Naive thymus-derived CD4-positive, alpha-beta T cell (primary cell): ENCODE results near the gene PSMD2. TPM values are rescaled to one million over a fixed set of nuclear protein-coding genes. Genes with fewer than 3 reads are reported as not detected.

Experiments
- ATAC-seq: fragments of 150-1000 bp; cut with Tn5 transposase; 2 replicates; pipeline ENCODE4 v1.10.0; 2021; ENCODE audit warnings: mild to moderate bottlenecking, moderate library complexity
- CTCF ChIA-PET: fragments of 350-600 bp; sonication (Branson Sonifier 250); formaldehyde crosslinking; loops from one replicate; lab custom pipeline; 2021; ENCODE audit warnings: antibody characterized with exemption; lab: Charles Lee
- POLR2A ChIA-PET: fragments of 350-600 bp; sonication (Branson Sonifier 250); formaldehyde crosslinking; loops from one replicate; lab custom pipeline; 2021; ENCODE audit warnings: antibody characterized with exemption, inconsistent platforms; lab: Charles Lee
- DNase-seq, 9 donors: peaks; one replicate each; pipeline versions ENCODE4 v3.0.0 to v3.0.0-alpha.2; 2020 to 2022; ENCODE audit warnings: mixed read lengths in 1 of 9
- H3K27ac ChIP-seq: one replicate; pipeline ENCODE4 v1.7.0; 2013; ENCODE audit warnings: mild to moderate bottlenecking, low read depth, low read length, moderate library complexity
- H3K27me3 ChIP-seq, 2 donors: one replicate each; pipeline ENCODE4 v1.7.0; 2013; ENCODE audit warnings: low read length in 2 of 2, mild to moderate bottlenecking in 2 of 2, moderate library complexity in 2 of 2; ENCODE audit not compliant: control insufficient read depth in 2 of 2, insufficient read depth in 2 of 2
- H3K36me3 ChIP-seq, 3 experiments: 1 replicate in 2 of 3; 2 replicates in 1 of 3; pipeline ENCODE4 v1.7.0; 2013; ENCODE audit warnings: low read length in 3 of 3, mild to moderate bottlenecking in 3 of 3, moderate library complexity in 1 of 3; ENCODE audit not compliant: insufficient read depth in 3 of 3, control insufficient read depth in 2 of 3
- H3K4me1 ChIP-seq, 2 donors: one replicate each; pipeline ENCODE4 v1.7.0; 2013; ENCODE audit warnings: low read length in 2 of 2, mild to moderate bottlenecking in 2 of 2, moderate library complexity in 1 of 2; ENCODE audit not compliant: control insufficient read depth in 2 of 2, insufficient read depth in 2 of 2
- H3K4me3 ChIP-seq: 2 replicates; pipeline ENCODE4 v1.7.0; 2013; ENCODE audit warnings: mild to moderate bottlenecking, low read length
- H3K9me3 ChIP-seq, 3 experiments: 1 replicate in 2 of 3; 2 replicates in 1 of 3; pipeline ENCODE4 v1.7.0; 2013; ENCODE audit warnings: low read length in 3 of 3; ENCODE audit not compliant: control insufficient read depth in 2 of 3
- H3K27ac Mint-ChIP-seq, 9 donors: one replicate each; pipeline ENCODE4 v1.8.0; 2020 to 2022; ENCODE audit warnings: mixed read lengths in 9 of 9, mild to moderate bottlenecking in 8 of 9, moderate library complexity in 5 of 9, inconsistent platforms in 2 of 9
- H3K27me3 Mint-ChIP-seq, 5 donors: one replicate each; pipeline ENCODE4 v1.8.0; 2021 to 2022; ENCODE audit warnings: mixed read lengths in 5 of 5, mild to moderate bottlenecking in 1 of 5
- H3K36me3 Mint-ChIP-seq, 5 donors: one replicate each; pipeline ENCODE4 v1.8.0; 2020 to 2022; ENCODE audit warnings: mixed read lengths in 5 of 5, mild to moderate bottlenecking in 3 of 5, inconsistent platforms in 1 of 5
- H3K4me1 Mint-ChIP-seq, 7 donors: one replicate each; pipeline ENCODE4 v1.8.0; 2020 to 2022; ENCODE audit warnings: mixed read lengths in 7 of 7, mild to moderate bottlenecking in 3 of 7, inconsistent platforms in 1 of 7
- H3K4me3 Mint-ChIP-seq, 10 donors: one replicate each; pipeline ENCODE4 v1.8.0; 2020 to 2022; ENCODE audit warnings: mild to moderate bottlenecking in 10 of 10, mixed read lengths in 10 of 10, moderate library complexity in 6 of 10, inconsistent platforms in 2 of 10
- H3K9me3 Mint-ChIP-seq, 11 donors: one replicate each; pipeline ENCODE4 v1.8.0; 2020 to 2022; ENCODE audit warnings: mixed read lengths in 11 of 11, mild to moderate bottlenecking in 4 of 11, inconsistent platforms in 1 of 11, moderate library complexity in 1 of 11
- intact Hi-C, 2 donors: fragments of 100-400 bp; cut with micrococcal nuclease; formaldehyde crosslinking; loops; one replicate each; pipeline ENCODE4 v1.15.1; 2023
- polyA plus RNA-seq, 2 donors: library from polyadenylated mRNA; unstranded; fragments of 300-500 nt; fragmentation: Illumina TruSeq; gene quantifications; one replicate each; pipeline ENCODE4 v1.2.3, GENCODE V29; 2021
- total RNA-seq, 6 experiments: library from RNA in 5 of 6; stranded (reverse) in 5 of 6; gene quantifications; 1 replicate in 5 of 6; 2 replicates in 1 of 6; pipeline ENCODE4 v1.2.3 and lab custom pipeline; 2021 to 2026

Gene PSMD2
- total and polyA plus RNA-seq, 7 experiments from 2014 or later = 139 to 204 (median 150) TPM

GRCh38 chr3:184333700-184334099 is 34.7 kb downstream of the PSMD2 start:
- peak overlapping the region; percentile 96 for H3K27ac ChIP-seq
- peaks cover 8 to 10% of the 10 kb centered on the region in 2 donors for H3K4me1 ChIP-seq
- H3K27me3 ChIP-seq = no peaks in the 10 kb centered on the region
- ChIA-PET CTCF (no interaction called here), POLR2A (interaction anchor here (0.6 kb wide), 1 partner anchor 34 kb away, joined by 3 read pairs; no protein-coding TSS in a partner anchor)
- H3K4me3 Mint-ChIP-seq = peak overlapping the region in 3 of 10 donors; percentile 1 to 76 (median 72)
- ATAC-seq = no peak
- no peak overlapping the region for H3K4me3 ChIP-seq
- peaks cover 8 to 31% (median 14%) of the 10 kb centered on the region in 5 donors for H3K36me3 Mint-ChIP-seq
- no peaks in the 10 kb centered on the region for H3K9me3 ChIP-seq
- H3K9me3 Mint-ChIP-seq = peaks cover 0 to 3% (median 0%) of the 10 kb centered on the region in 11 donors
- H3K27ac Mint-ChIP-seq = peak overlapping the region; percentile 73 to 99 (median 89)
- H3K4me1 Mint-ChIP-seq = peaks cover 16 to 52% (median 19%) of the 10 kb centered on the region in 7 donors
- DNase-seq = no peak
- H3K36me3 ChIP-seq = peaks cover 14 to 60% (median 25%) of the 10 kb centered on the region in 3 experiments
- no peaks in the 10 kb centered on the region for H3K27me3 Mint-ChIP-seq
- intact Hi-C loops = no loop called here

GRCh38 chr3:184334470-184335158 is 35.6 kb downstream of the PSMD2 start:
- peaks cover 8 to 10% of the 10 kb centered on the region in 2 donors for H3K4me1 ChIP-seq
- ChIA-PET CTCF (no interaction called here), POLR2A (no interaction called here)
- H3K27ac Mint-ChIP-seq = peak overlapping the region; percentile 73 to 99 (median 91)
- peak overlapping the region; percentile 96 for H3K27ac ChIP-seq
- peaks cover 3 to 23% (median 7%) of the 10 kb centered on the region in 5 donors for H3K36me3 Mint-ChIP-seq
- peaks cover 16 to 52% (median 19%) of the 10 kb centered on the region in 7 donors for H3K4me1 Mint-ChIP-seq
- no peaks in the 10 kb centered on the region for H3K27me3 Mint-ChIP-seq
- H3K36me3 ChIP-seq = peaks cover 9 to 51% (median 16%) of the 10 kb centered on the region in 3 experiments
- peak; percentile 26 for ATAC-seq
- H3K4me3 ChIP-seq = no peak overlapping the region
- intact Hi-C loops = loop anchor here (1.0 kb wide), 4 partner anchors 20 to 85 kb away; partner anchors contain the start of genes EIF4G1 (in 2 of the 2), PSMD2 (in 2 of the 2) and EEF1AKMT4 (in 1 of the 2)
- H3K4me3 Mint-ChIP-seq = peak overlapping the region in 7 of 10 donors; percentile 13 to 76 (median 42)
- H3K9me3 Mint-ChIP-seq = peaks cover 0 to 3% (median 0%) of the 10 kb centered on the region in 11 donors
- peak in 2 of 9 donors; percentile 37 to 43 for DNase-seq
- no peaks in the 10 kb centered on the region for H3K9me3 ChIP-seq
- no peaks in the 10 kb centered on the region for H3K27me3 ChIP-seq

DNA sequence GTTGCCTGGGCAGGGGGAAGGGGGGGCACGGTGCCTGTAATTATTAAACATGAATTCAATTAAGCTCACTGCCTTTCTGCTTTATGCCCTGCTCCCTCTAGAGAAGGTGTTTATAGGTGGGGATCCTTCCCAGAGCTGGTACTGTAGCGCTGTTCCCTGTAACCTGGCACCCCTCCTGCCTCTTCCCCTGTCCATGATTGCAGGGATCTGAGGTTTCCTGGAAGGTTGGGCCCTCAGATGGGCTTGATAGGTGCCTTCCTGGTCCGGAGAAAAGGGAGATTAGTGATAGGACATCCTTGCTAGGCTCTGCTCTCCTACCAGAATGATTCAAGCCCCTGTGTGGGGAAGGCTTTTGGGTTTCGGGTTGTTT is 36.2 kb downstream of the PSMD2 start:
- ATAC-seq = peak; percentile 3
- Mint-ChIP-seq H3K4me1 (peaks cover 16 to 52% (median 19%) of the 10 kb centered on the region in 7 donors), H3K4me3 (peak overlapping the region; percentile 79 to 96 (median 92)), H3K27me3 (no peaks in the 10 kb centered on the region), H3K27ac (peak overlapping the region; percentile 62 to 99 (median 96)), H3K36me3 (peaks cover 0 to 21% (median 5%) of the 10 kb centered on the region in 5 donors), H3K9me3 (peaks cover 0 to 3% (median 0%) of the 10 kb centered on the region in 11 donors)
- H3K4me1 ChIP-seq = peaks cover 8 to 10% of the 10 kb centered on the region in 2 donors
- no peaks in the 10 kb centered on the region for H3K27me3 ChIP-seq
- H3K27ac ChIP-seq = peak overlapping the region; percentile 96
- no peak for DNase-seq
- H3K4me3 ChIP-seq = peak overlapping the region; percentile 66
- peaks cover 9 to 45% (median 13%) of the 10 kb centered on the region in 3 experiments for H3K36me3 ChIP-seq
- POLR2A ChIA-PET = interaction anchor here (1.0 kb wide), 1 partner anchor 25 kb away, joined by 3 read pairs; no protein-coding TSS in a partner anchor
- CTCF ChIA-PET = no interaction called here
- H3K9me3 ChIP-seq = no peaks in the 10 kb centered on the region
- intact Hi-C loops = loop anchor here (1.0 kb wide), 4 partner anchors 21 to 86 kb away; partner anchors contain the start of genes EIF4G1 (in 2 of the 2), PSMD2 (in 2 of the 2) and EEF1AKMT4 (in 1 of the 2)

GRCh38 chr3:184335661-184336546 is 36.9 kb downstream of the PSMD2 start:
- CTCF ChIA-PET = no interaction called here
- peak overlapping the region; percentile 96 for H3K27ac ChIP-seq
- Mint-ChIP-seq H3K27ac (peak overlapping the region; percentile 76 to 99 (median 96)), H3K36me3 (peaks cover 0 to 19% (median 5%) of the 10 kb centered on the region in 5 donors), H3K4me1 (peaks cover 18 to 54% (median 22%) of the 10 kb centered on the region in 7 donors), H3K4me3 (peak overlapping the region; percentile 88 to 96 (median 92)), H3K9me3 (peaks cover 0 to 3% (median 0%) of the 10 kb centered on the region in 11 donors), H3K27me3 (no peaks in the 10 kb centered on the region)
- no peaks in the 10 kb centered on the region for H3K9me3 ChIP-seq
- peaks cover 9 to 40% (median 13%) of the 10 kb centered on the region in 3 experiments for H3K36me3 ChIP-seq
- intact Hi-C loops = loop anchor here (1.0 kb wide), 4 partner anchors 22 to 87 kb away; partner anchors contain the start of genes EIF4G1 (in 2 of the 2), PSMD2 (in 2 of the 2) and EEF1AKMT4 (in 1 of the 2)
- H3K4me1 ChIP-seq = peaks cover 8 to 10% of the 10 kb centered on the region in 2 donors
- ATAC-seq (peak; percentile 86), DNase-seq (peak; percentile 78 to 96 (median 87))
- POLR2A ChIA-PET = interaction anchor here (1.0 kb wide), 1 partner anchor 25 kb away, joined by 3 read pairs; no protein-coding TSS in a partner anchor
- H3K27me3 ChIP-seq = no peaks in the 10 kb centered on the region
- H3K4me3 ChIP-seq = peak overlapping the region; percentile 66

DNA sequence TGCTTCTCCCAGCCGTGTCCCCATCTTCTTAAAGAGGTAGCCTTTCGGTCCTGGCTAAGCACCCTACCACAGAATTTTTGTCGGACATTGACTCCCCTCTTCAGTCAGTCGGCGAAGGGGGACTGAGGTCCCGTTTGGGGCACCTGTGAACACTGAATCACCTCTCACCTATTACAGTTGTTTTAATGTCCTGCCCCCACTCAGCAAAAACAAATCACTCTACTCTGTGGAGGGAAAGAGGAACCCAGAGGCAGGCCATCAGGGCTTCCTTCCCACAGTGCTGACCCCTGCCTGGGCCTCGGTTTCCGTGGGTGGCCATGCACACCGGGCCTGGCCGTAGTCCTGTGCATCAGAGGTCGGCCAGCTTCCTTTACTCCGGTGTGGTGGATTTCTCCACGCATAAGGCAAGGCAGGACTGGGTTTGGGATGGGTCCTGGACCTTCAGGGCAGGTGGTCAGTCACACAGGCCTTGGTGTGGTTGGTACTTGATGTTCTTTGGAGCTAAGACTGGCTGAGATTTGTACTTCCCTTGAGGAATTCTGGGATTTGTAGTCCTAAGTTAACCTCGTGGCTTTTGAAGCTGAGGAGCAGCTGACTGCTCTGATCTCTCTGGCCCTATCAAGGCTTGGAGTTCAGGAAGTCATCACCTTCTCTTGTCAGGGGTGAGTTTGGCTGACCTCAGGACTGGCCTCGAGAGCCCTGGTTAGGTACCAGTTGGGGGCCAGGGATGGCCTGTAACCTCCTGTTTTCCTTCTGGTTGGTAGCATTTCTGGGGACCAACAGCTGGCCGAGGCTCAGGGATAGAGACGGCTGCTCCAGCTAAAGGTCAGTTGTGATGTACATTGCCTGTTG is 37.7 kb downstream of the PSMD2 start:
- H3K27ac ChIP-seq = peak overlapping the region; percentile 96
- Mint-ChIP-seq H3K27me3 (no peaks in the 10 kb centered on the region), H3K4me3 (peak overlapping the region; percentile 88 to 96 (median 92)), H3K36me3 (peaks cover 0 to 14% (median 5%) of the 10 kb centered on the region in 5 donors), H3K9me3 (peaks cover 0 to 3% (median 0%) of the 10 kb centered on the region in 11 donors), H3K27ac (peak overlapping the region; percentile 71 to 97 (median 91)), H3K4me1 (peaks cover 18 to 61% (median 25%) of the 10 kb centered on the region in 7 donors)
- intact Hi-C loops = no loop called here
- H3K9me3 ChIP-seq = no peaks in the 10 kb centered on the region
- H3K4me3 ChIP-seq = peak overlapping the region; percentile 66
- DNase-seq (peak in 3 of 9 donors; percentile 9 to 32 (median 30)), ATAC-seq (peak; percentile 6)
- peaks cover 8 to 10% of the 10 kb centered on the region in 2 donors for H3K4me1 ChIP-seq
- POLR2A ChIA-PET = interaction anchor here (0.7 kb wide), 1 partner anchor 21 kb away, joined by 3 read pairs; no protein-coding TSS in a partner anchor
- peaks cover 8 to 32% (median 13%) of the 10 kb centered on the region in 3 experiments for H3K36me3 ChIP-seq
- no peaks in the 10 kb centered on the region for H3K27me3 ChIP-seq
- CTCF ChIA-PET = interaction anchor here (0.5 to 0.6 kb wide), 3 partner anchors 99 to 440 kb away, joined by 3 to 4 read pairs (median 3); no protein-coding TSS in a partner anchor
